Colonic mucosa (tissue), 4 donors: ENCODE results near the gene CARMIL1. TPM values are rescaled to one million over a fixed set of nuclear protein-coding genes. Genes with fewer than 3 reads are reported as not detected.

Experiments
- DNase-seq: peaks from one replicate; pipeline ENCODE4 v3.0.0-alpha.2; 2020
- H3K27ac ChIP-seq: fragments of 200-600 bp; one replicate; pipeline ENCODE4 v1.8.0; 2021
- H3K27me3 ChIP-seq: fragments of 200-600 bp; one replicate; pipeline ENCODE4 v1.8.0; 2021
- H3K36me3 ChIP-seq: fragments of 200-600 bp; one replicate; pipeline ENCODE4 v1.8.0; 2021
- H3K4me1 ChIP-seq: fragments of 200-600 bp; one replicate; pipeline ENCODE4 v1.8.0; 2021; ENCODE audit warnings: mild to moderate bottlenecking
- H3K4me3 ChIP-seq: fragments of 200-600 bp; one replicate; pipeline ENCODE4 v1.8.0; 2021
- H3K9ac ChIP-seq, 2 donors: one replicate each; pipeline ENCODE4 v1.7.0; 2013; ENCODE audit warnings: control low read depth in 2 of 2, low read depth in 2 of 2, low read length in 2 of 2
- H3K9me3 ChIP-seq: fragments of 200-600 bp; one replicate; pipeline ENCODE4 v1.8.0; 2021
- CTCF ChIP-seq: fragments of 200-600 bp; IDR thresholded peaks from one replicate; pipeline ENCODE4 v1.8.0; 2022; ENCODE audit warnings: antibody characterized with exemption, mild to moderate bottlenecking
- intact Hi-C: fragments of 100-400 bp; cut with DNase I; formaldehyde crosslinking; loops from one replicate; pipeline ENCODE4 v1.14.1; 2022
- total RNA-seq, 2 donors: library from RNA; stranded (reverse); fragmentation: NEBNext Ultra II Directional in 1 of 2; extraction: Animal tissue kit (Norgen Biotek cat#: 25700) in 1 of 2; gene quantifications; one replicate each; pipeline ENCODE4 v1.2.1, GENCODE V29; 2021
- donor health status: healthy.
- donor health status: DM: no; HTN: no; CAD: no.
- donor health status: DM: no; HTN: no; CAD: no.

Gene CARMIL1
- total RNA-seq, 2 donors from 2014 or later, result 38.6 to 50.2 TPM

- H3K4me3 ChIP-seq, result no peak overlapping the region
- TF ChIP-seq CTCF, result no peak
- DNase-seq, result no peak
- intact Hi-C loops, result no loop called here
- no peaks in the 10 kb centered on the region for H3K27me3 ChIP-seq
- no peak overlapping the region for H3K27ac ChIP-seq
- H3K36me3 ChIP-seq, result no peaks in the 10 kb centered on the region
- H3K9ac ChIP-seq, result no peak overlapping the region
- no peaks in the 10 kb centered on the region for H3K4me1 ChIP-seq
- no peaks in the 10 kb centered on the region for H3K9me3 ChIP-seq
Measured at GRCh38 chr6:25640446-25640845, 361.3 kb downstream of the CARMIL1 start.

GRCh38 chr6:25640891-25641290 is 361.7 kb downstream of the CARMIL1 start:
- H3K27me3 ChIP-seq, result no peaks in the 10 kb centered on the region
- H3K4me3 ChIP-seq, result no peak overlapping the region
- no peak for DNase-seq
- no peaks in the 10 kb centered on the region for H3K9me3 ChIP-seq
- no peak overlapping the region for H3K9ac ChIP-seq
- no peaks in the 10 kb centered on the region for H3K36me3 ChIP-seq
- no peaks in the 10 kb centered on the region for H3K4me1 ChIP-seq
- no peak for TF ChIP-seq CTCF
- intact Hi-C loops, result no loop called here
- H3K27ac ChIP-seq, result no peak overlapping the region

- H3K36me3 ChIP-seq, result no peaks in the 10 kb centered on the region
- no peak for TF ChIP-seq CTCF
- H3K4me1 ChIP-seq, result no peaks in the 10 kb centered on the region
- H3K9ac ChIP-seq, result no peak overlapping the region
- H3K4me3 ChIP-seq, result no peak overlapping the region
- intact Hi-C loops, result no loop called here
- H3K27ac ChIP-seq, result no peak overlapping the region
- no peaks in the 10 kb centered on the region for H3K27me3 ChIP-seq
- H3K9me3 ChIP-seq, result no peaks in the 10 kb centered on the region
- no peak for DNase-seq
Measured at GRCh38 chr6:25641377-25641776, 362.2 kb downstream of the CARMIL1 start.

GRCh38 chr6:25641940-25642666 is 362.9 kb downstream of the CARMIL1 start:
- Histone ChIP-seq H3K27me3 (no peaks in the 10 kb centered on the region), H3K4me3 (no peak overlapping the region), H3K36me3 (no peaks in the 10 kb centered on the region), H3K27ac (no peak overlapping the region), H3K9ac (no peak overlapping the region), H3K9me3 (no peaks in the 10 kb centered on the region), H3K4me1 (no peaks in the 10 kb centered on the region)
- no peak for DNase-seq
- no peak for TF ChIP-seq CTCF
- intact Hi-C loops, result no loop called here

- Histone ChIP-seq H3K4me1 (no peaks in the 10 kb centered on the region), H3K27me3 (no peaks in the 10 kb centered on the region), H3K4me3 (no peak overlapping the region), H3K9me3 (no peaks in the 10 kb centered on the region), H3K9ac (no peak overlapping the region), H3K27ac (no peak overlapping the region), H3K36me3 (no peaks in the 10 kb centered on the region)
- intact Hi-C loops, result no loop called here
- DNase-seq, result no peak
- no peak for TF ChIP-seq CTCF
Measured at GRCh38 chr6:25642667-25643328, 363.6 kb downstream of the CARMIL1 start.
